Nephron (organoid): ENCODE results near the gene SOX18.

ENCODE experiments used
- H3K27ac Mint-ChIP-seq, 3 experiments: 2 replicates each; pipeline ENCODE4 v1.8.0; 2020; ENCODE audit warnings: mixed read lengths in 3 of 3, mild to moderate bottlenecking in 2 of 3, moderate library complexity in 1 of 3
- H3K27me3 Mint-ChIP-seq: 2 replicates; pipeline ENCODE4 v1.8.0; 2021; ENCODE audit warnings: low read depth, mild to moderate bottlenecking, moderate library complexity, mixed read lengths
- H3K36me3 Mint-ChIP-seq: 2 replicates; pipeline ENCODE4 v1.8.0; 2020; ENCODE audit warnings: low read depth, mixed read lengths
- H3K4me1 Mint-ChIP-seq: 2 replicates; pipeline ENCODE4 v1.8.0; 2020; ENCODE audit warnings: mixed read lengths
- H3K4me3 Mint-ChIP-seq, 3 experiments: 2 replicates each; pipeline ENCODE4 v1.8.0; 2020; ENCODE audit warnings: mild to moderate bottlenecking in 3 of 3, mixed read lengths in 3 of 3, moderate library complexity in 2 of 3
- H3K9me3 Mint-ChIP-seq: 2 replicates; pipeline ENCODE4 v1.8.0; 2020; ENCODE audit warnings: mixed read lengths
- TF ChIP-seq, protein P1 (sequence below), 3 experiments: fragments of 200-600 bp; sonication (generic); IDR thresholded peaks; one replicate each; pipeline ENCODE4 v1.5.0; 2021; ENCODE audit warnings: antibody characterized with exemption in 3 of 3; ENCODE audit not compliant: unreplicated experiment in 3 of 3

The SOX18 gene

DNA sequence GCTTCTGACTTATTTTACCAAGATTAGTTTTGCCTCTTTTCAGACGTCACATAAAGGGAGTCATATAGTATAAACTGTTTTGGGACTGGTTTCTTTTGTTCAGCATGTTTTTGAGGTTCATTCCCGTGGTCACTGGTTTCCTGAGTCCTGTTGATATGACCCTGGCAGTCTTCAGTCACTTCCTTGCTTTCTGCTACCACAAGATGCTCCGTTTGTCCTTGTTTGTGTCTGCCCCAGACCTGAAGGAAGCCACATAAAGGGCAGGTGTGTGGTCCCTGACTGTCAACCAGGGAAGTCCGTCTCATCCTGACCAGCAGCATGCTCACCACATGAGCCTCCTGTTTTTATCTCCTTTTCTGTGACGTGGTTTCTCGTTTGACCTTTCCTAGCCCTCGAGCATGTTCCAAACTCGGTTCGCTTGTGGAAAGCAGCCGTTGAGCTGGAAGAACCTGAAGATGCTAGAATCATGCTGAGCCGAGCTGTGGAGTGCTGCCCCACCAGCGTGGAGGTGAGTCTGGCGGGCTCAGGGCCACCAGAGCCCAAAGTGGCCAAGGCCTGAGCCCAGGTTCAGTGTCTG is 39.5 kb downstream of the SOX18 start:
- H3K36me3 Mint-ChIP-seq = peaks cover 69% of the 10 kb centered on the region
- no peaks in the 10 kb centered on the region for H3K4me1 Mint-ChIP-seq
- no peak overlapping the region for H3K4me3 Mint-ChIP-seq
- TF ChIP-seq, protein P1, sequence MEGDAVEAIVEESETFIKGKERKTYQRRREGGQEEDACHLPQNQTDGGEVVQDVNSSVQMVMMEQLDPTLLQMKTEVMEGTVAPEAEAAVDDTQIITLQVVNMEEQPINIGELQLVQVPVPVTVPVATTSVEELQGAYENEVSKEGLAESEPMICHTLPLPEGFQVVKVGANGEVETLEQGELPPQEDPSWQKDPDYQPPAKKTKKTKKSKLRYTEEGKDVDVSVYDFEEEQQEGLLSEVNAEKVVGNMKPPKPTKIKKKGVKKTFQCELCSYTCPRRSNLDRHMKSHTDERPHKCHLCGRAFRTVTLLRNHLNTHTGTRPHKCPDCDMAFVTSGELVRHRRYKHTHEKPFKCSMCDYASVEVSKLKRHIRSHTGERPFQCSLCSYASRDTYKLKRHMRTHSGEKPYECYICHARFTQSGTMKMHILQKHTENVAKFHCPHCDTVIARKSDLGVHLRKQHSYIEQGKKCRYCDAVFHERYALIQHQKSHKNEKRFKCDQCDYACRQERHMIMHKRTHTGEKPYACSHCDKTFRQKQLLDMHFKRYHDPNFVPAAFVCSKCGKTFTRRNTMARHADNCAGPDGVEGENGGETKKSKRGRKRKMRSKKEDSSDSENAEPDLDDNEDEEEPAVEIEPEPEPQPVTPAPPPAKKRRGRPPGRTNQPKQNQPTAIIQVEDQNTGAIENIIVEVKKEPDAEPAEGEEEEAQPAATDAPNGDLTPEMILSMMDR (IDR thresholded peaks at IDR 0.05; ENCODE audit: unreplicated experiment in 3 of 3) = no peak
- H3K27ac Mint-ChIP-seq = peak overlapping the region in 1 of 3 experiments; percentile 51
- no peaks in the 10 kb centered on the region for H3K27me3 Mint-ChIP-seq
- H3K9me3 Mint-ChIP-seq = peaks cover 8% of the 10 kb centered on the region

GRCh38 chr20:64006902-64007301 is 42.5 kb downstream of the SOX18 start:
- no peak overlapping the region for H3K27ac Mint-ChIP-seq
- H3K4me3 Mint-ChIP-seq = no peak overlapping the region
- peaks cover 8% of the 10 kb centered on the region for H3K9me3 Mint-ChIP-seq
- no peaks in the 10 kb centered on the region for H3K4me1 Mint-ChIP-seq
- H3K27me3 Mint-ChIP-seq = no peaks in the 10 kb centered on the region
- TF ChIP-seq, protein P1 (IDR thresholded peaks at IDR 0.05; ENCODE audit: unreplicated experiment in 3 of 3) = no peak
- H3K36me3 Mint-ChIP-seq = peaks cover 63% of the 10 kb centered on the region

DNA sequence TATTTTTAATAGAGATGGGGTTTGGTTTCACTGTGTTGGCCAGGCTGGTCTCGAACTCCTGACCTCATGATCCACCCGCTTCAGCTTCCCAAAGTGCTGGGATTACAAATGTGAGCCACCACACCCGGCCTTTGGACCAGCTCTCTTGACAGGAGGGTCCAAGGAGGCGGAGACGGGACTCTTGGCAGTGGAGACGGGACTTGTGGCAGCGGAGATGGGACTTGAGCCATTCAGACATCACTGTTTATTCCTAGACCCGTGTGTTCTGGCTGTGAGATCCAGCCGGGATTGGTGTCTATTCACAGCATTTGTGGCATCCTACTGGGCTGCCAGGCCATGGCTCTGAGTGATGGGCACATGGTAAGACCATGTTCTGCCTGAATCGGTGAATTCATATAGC is 42.9 kb downstream of the SOX18 start:
- H3K27me3 Mint-ChIP-seq = no peaks in the 10 kb centered on the region
- TF ChIP-seq, protein P1 (IDR thresholded peaks at IDR 0.05; ENCODE audit: unreplicated experiment in 3 of 3) = no peak
- H3K27ac Mint-ChIP-seq = no peak overlapping the region
- H3K9me3 Mint-ChIP-seq = peaks cover 8% of the 10 kb centered on the region
- H3K4me1 Mint-ChIP-seq = no peaks in the 10 kb centered on the region
- H3K36me3 Mint-ChIP-seq = peaks cover 66% of the 10 kb centered on the region
- no peak overlapping the region for H3K4me3 Mint-ChIP-seq

DNA sequence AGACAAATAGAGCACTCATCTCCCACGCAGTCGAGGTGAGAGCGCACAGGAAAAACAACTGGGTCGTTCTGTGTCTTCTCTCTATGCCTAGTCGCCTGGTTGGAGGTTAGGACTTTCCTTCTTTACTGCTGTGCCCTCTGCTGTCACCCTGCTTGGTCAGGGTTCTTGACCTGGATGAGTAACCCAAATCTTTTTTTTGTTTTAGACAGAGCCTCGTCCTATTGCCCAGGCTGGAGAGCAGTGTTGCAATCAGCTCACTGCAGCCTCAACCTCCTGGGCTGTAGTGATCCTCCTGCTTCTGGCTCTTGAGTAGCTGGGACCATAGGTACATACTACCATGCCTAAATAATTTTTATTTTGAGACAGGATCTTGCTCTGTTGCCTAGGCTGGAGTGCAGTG is 44.0 kb downstream of the SOX18 start:
- Mint-ChIP-seq H3K27me3 (no peaks in the 10 kb centered on the region), H3K4me3 (no peak overlapping the region), H3K9me3 (peaks cover 8% of the 10 kb centered on the region), H3K36me3 (peaks cover 61% of the 10 kb centered on the region), H3K4me1 (no peaks in the 10 kb centered on the region), H3K27ac (peak overlapping the region in 2 of 3 experiments; percentile 39 to 53)
- TF ChIP-seq, protein P1 (IDR thresholded peaks at IDR 0.05; ENCODE audit: unreplicated experiment in 3 of 3) = no peak

GRCh38 chr20:64003960-64004725 is 45.3 kb downstream of the SOX18 start:
- Mint-ChIP-seq H3K4me3 (no peak overlapping the region), H3K4me1 (no peaks in the 10 kb centered on the region), H3K27me3 (no peaks in the 10 kb centered on the region), H3K36me3 (peaks cover 59% of the 10 kb centered on the region), H3K27ac (peak overlapping the region in 1 of 3 experiments; percentile 84), H3K9me3 (peaks cover 8% of the 10 kb centered on the region)
- TF ChIP-seq, protein P1 (IDR thresholded peaks at IDR 0.05; ENCODE audit: unreplicated experiment in 3 of 3) = no peak
